ENCODE data around the gene MRPL47.
"Not testable (repeated sequence)": the region's sequence is repeated elsewhere in the genome, so short reads cannot be mapped to it uniquely, and the experiment has no call there.

Gene MRPL47

DNA sequence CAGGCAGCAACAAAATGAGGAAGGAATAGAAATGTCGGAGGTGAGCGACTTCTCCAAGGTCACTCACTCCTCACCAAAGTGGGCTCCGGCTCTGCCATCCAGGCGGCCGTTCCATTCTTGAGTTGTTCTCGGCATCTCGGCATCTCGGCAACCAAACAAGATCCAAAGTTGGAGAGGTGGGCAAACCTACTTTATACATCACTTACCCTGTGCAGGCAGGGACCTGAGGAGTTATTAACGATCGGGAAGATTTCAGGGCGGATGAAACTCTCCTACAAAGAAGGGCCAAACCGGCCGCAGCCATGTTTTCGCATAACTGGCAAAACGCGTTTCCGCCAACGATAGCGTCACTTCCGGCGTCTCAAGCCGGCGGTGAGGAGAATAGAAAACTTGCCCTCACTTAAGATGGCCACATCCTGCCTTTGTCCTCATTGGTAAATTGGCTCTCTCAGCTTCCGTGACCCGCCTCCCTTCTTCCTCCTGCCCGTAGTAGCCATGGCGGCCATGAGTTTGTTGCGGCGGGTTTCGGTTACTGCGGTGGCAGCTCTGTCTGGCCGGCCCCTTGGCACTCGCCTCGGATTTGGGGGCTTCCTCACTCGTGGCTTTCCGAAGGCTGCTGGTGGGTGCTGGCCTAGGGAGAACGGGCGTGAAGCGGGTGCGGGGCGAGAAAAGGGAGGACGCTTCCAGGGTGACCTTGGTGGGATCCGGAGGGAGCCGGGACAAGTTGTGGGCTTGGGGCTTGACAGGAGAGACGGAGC lies at the start of gene MRPL47, which contains the start of gene NDUFB5:
Gene MRPL47 (minus strand): TSS at position 318 of the 758 bp plus-strand sequence. CDS start 14 bp downstream, at position 304.
Gene NDUFB5 (plus strand): TSS at position 474 of the 758 bp plus-strand sequence. CDS start 22 bp downstream, at position 496.
- peak; percentile 89 for DNase-seq (ENCODE audit: low read depth)

DNA sequence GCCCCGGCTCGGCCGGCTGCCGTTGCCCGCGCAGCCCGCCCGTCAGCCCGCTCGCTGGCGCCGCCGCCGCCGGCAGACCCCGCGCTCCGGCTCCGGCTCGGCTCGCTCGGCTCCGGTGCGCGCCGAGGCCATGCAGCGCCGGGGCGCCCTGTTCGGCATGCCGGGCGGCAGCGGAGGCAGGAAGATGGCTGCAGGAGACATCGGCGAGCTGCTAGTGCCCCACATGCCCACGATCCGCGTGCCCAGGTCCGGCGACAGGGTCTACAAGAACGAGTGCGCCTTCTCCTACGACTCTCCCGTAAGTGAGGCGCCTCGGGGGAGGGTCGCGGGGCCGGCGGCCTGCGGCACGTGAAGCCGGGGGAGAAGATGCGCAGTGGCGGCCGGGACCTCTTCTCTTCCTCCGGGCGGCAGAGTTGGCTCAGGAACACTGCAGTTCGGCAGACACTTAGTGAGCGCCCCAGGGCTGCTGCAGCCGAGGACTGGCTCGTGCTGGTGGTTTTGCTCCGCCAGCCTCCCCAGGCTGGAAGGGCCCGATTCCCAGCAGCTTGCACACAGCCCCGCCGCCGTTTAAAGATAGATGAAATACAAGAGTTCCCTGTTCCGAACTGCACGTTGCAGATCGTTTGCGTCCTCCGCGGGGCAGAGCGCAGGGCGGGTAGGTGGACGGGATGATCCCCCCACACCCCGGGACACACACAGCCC lies 48.8 kb upstream of the MRPL47 start:
- DNase-seq (ENCODE audit: low read depth): peak; percentile 49

DNA sequence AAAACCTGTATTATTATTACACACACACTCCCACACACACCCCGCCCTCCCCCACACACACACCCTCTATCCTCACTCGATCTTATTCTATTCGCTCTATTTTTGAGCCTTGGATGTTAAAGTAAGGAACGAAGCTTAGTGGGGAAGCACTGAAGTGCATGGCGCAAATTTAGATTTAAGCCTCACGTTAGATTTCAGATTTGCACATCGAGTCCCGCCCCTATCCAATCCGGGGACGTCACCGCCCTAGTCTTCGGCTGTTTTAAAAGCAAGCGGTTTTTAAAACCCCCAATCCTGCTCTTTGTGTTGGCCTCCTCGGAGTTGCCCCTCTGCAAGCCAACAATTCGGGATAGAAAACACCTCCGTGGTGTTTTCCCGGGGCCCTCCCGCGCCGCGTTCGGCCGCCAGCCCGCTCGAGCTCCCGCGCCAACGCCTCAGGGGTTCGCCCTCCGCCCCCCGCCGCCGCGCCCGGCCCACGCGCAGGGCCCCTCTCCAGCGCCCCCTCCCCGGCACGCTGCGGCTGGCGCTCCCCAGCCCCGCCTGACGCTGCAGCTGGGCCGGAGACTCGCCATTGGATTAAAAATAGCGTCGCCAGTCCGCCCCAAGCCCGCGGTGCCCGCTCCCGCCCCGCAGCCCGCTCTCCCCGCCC lies 48.1 kb upstream of the MRPL47 start, which contains the start of gene USP13:
Gene USP13 (plus strand): TSS at position 594 of the 649 bp plus-strand sequence. CDS start 186 bp downstream, outside the sequence.
- peak; percentile 47 for DNase-seq (ENCODE audit: low read depth)

DNA sequence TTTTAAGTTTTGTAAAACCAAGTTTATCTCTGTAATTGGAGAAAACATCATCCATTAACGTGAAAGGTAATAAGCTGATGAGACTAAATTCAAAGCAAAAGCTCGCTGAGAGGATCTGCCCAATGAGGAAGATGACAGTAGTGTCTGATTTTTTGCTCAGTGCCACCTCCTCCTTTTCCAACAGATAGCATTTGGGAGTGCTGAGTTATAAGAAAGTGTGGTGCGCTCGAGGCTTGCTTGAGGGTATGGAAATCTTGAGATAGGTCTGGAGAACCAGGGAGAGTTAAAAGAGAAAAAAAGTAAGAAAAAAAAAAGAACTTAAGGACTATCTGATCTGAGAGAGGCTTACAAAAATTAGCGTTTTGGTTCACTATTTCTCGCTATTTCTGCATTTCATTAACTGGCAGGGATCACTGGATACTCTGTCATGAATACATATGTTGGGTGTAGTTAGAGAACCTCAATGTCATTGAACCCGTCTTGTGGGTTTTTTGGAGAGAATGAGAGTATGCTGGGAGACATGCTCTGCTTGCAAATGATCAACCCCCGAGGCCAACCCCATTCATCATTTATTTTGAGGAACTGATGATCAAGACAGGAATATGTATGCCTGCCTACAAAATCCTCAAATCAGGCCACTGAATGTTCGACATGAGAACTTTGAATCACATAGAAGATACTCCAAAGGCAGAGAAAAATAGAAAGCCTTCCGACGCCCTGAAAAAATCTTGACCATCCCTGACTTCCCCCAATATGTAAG lies 47.4 kb upstream of the MRPL47 start:
- no peak for DNase-seq (ENCODE audit: low read depth)

DNA sequence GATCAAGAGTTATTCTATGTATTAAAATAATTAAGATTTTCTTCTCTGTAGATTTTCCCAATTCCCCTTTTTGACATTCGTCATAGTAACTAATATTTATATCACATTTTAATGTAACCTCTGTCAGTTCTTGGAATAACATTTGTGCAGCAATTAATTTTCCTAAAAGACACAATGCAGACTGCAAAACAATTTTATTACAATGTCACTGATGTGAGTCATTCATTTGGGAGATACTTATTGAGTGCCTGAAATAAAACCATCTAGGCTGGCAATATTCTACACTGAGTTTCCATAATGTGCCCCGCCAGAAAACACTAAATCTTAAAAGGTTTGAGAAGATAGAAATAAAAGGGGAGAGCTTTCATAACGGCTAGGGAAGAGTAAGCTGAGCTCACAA lies 41.7 kb upstream of the MRPL47 start:
- no peak for DNase-seq (ENCODE audit: low read depth)

DNA sequence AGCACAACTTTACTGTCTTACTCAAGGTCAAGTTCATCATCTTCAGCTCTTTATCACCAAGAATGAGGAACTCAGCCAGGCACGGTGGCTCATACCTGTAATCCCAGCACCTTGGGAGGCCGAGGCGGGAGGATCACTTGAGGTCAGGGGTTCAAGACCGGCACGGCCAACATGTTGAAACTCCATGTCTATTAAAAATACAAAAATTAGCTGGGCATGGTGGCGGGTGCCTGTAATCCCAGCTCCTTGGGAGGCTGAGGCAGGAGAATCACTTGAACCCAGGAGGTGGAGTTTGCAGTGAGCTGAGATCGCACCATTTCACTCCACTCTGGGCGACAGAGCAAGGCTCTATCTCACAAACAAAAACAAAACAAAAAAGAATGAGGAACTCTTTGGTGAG lies 39.4 kb upstream of the MRPL47 start:
- DNase-seq (ENCODE audit: low read depth): not testable (repeated sequence)

DNA sequence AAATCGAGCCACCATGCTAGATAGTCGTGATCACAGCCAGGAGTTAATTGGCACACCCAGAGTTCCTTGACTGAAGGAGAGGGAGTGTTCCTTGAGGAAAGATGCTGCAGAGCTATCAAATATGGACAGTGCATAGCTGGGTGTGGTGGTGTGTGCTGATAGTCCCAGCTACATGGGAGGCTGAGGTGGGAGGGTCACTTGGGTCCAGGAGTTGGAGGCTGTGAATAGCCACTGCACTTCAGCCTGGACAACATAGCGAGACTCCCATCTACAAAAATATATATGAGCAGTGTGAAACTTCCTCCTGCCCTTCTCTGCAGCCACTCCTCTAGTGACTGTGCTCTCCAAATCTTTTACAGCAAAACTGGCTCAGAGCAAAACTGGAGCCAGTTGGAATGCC lies 38.4 kb upstream of the MRPL47 start:
- DNase-seq (ENCODE audit: low read depth): no peak

DNA sequence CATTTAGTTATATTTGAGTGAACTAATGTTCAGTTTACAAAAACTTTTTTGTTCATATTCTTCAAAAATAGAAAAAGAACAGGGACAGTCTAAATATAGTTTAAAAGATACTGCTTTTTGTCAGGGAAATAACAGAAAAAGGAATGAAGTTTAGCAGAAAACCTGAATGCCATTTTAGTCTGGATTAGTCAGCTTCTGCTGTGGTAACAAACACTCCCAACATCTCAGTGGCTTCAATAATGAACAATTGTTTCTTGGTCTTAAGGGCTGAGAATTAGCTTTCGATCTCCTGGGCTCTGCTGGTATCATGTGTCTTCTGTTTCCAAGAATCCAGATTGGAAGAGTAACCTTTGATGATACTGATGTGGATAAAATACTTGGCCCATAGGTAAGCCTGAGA lies 36.0 kb upstream of the MRPL47 start:
- no peak for DNase-seq (ENCODE audit: low read depth)

DNA sequence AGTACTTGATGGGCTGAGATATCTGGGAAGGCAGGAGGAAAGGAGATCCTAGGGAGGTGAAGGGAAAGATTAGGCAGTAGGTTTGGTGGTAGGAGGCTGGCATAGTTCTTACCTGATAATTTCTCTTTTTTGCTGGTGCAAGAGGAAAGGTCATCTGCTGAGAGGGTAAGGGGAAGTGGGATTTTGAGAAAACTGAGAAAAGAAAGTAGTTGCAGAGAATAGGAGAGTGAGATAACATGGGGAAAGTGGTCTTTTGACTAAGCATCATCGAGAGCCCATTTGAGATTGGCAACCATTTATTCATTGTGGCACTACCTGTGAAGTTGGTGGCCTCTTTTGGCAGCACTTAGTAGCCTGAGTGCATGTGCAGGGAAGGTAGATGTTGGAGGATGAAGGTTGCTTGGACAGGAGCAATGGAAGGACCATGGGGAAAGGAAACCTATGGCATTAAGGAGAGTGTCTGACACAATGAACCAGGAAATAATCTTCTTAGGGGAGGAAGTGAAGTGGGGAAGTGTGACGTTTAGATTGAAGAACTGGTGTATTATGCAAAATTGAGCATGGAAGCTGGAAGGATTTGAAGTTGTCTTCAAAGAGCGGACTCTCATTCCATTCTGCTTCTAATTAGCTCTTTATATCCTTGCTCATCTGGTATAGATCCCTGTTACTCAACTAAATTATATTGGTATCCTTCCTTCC lies 26.5 kb upstream of the MRPL47 start:
- DNase-seq (ENCODE audit: low read depth): no peak

DNA sequence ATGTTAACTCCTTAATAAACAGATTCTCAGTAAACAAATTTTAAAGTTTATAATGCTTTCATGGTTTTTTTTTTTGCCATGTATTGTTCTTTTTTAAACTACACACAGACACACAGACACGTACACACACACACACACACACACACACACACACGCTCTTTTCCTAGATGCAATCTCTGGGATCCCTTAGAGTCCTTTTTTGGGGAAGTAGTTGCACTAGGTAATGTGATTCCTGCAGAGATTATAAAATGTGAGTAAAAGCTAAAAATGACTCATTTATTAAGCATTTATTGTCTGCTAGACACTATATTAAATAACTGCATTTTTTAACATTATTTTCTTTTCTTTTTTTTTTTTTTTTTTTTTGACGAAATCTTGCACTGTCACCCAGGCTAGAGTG lies 20.0 kb upstream of the MRPL47 start:
- no peak for DNase-seq (ENCODE audit: low read depth)

DNA sequence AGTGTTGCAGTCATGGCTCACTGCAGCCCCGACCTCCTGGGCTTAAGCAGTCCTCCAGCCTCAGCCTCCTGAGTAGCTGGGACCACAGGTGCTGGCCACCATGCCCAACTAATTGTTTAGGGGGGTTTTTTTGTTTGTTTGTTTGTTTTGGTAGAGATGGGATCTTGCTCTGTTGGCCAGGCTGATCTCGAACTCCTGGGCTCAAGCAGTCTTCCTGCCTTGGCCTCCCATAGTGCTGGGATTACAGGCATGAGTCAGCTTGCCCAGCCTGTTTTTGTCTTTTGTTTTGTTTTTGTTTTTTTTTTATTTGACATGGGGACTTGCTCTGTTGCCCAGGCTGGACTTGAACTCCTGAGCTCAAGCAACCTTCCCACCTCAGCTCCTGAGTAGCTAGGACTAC lies 17.6 kb upstream of the MRPL47 start:
- DNase-seq (ENCODE audit: low read depth): no peak

DNA sequence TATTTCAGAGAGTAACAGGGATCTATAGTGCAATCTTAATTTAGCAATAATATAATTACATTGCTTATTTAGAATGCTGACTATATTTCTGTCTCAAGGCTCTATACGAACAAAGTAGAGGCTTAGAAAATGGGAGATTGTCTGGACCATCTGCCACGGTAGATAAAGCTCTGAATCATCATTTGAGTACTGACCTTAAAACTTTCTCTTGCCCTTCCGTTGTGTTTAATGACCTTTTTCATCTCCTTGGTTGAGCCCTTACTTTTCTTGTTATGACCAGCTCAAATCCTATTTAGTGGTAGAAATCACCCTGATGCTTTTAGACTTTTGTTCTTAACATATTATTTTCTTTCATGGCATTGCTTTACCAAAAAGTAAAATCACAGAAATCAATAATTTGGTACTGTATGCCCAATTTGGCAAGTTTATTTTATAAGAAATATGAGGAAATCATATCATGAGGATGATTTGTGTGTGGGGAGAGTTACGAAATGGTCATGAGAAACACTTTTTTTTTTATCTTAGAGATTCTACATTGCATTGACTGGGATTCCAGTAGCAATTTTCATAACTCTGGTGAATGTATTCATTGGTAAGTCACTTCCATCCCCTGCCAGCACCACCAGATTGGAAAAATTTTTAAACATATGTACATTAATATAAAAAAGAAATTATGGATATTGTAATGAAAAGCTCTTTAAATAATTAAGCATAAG lies 11.2 kb upstream of the MRPL47 start:
- no peak for DNase-seq (ENCODE audit: low read depth)

DNA sequence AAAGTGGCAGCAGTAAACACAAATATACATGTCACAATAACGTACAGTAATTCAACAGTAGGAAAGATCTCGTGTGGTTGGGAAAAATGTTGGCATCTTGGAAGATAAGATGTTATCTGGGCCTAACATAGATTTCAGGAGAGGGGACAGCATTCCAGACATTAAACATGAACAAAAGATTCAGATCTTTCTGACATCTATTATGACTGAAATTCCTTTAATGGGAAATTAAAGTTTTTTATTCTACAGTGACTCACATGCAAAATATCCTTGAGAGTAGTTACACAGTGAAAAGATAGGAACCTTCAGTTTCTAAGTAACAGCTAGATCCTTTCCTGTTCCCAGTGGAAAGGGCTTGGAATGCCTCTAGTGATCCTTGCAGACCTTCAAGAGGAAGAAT lies 9.4 kb upstream of the MRPL47 start:
- no peak for DNase-seq (ENCODE audit: low read depth)

DNA sequence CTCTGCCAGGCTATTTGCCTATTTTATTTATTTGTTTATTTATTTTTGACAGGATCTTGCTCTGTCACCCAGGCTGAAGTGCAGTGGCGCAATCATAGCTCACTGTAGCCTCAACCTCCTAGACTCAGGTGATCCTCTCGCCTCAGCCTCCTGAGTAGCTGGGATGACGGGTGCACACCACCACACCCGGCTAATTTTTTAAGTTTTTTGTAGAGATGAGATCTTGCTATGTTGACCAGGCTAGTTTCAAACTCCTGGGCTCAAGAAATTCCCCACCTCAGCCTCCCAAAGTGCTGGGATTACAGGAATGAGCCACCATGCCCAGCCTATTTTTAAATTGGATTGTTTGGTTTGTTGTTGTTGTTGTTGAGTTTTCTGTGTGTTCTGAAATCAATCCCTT lies 5.6 kb upstream of the MRPL47 start:
- DNase-seq (ENCODE audit: low read depth): no peak

DNA sequence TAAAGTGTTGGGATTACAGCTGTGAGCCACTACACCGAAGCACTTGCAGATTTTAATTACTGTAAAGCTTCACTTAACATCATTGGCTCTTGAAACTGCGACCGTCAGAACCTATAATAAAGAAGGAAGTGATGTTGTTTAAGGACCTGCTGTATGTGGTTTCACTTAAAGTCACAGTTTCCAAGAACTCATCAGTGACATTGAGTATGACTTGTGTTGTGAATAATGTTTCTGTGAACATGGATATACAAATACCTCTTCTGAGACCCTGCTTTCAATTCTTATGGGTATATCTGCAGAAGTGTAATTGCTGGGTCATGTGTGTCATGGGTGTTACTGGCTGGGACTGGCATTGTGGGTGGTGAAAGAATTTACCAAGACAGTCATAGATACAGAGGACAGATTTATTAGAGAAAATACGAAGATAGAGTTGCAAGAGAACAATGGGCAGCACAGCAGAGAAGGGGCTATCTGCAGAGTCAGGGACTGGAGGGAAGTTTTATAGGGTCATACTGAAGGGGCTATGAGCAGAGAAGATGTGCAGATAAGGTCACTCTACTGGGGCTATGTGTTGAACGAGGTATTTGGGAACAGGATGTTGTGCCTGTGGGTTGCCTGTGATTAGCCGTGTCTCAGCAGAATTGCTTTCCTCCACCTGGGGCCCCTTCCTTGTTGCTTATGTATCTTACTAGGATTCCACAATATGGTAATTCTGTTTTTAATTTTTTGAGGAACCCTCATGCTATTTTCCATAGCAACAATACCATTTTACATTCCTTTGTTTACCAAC lies 4.7 kb upstream of the MRPL47 start:
- DNase-seq (ENCODE audit: low read depth): no peak

DNA sequence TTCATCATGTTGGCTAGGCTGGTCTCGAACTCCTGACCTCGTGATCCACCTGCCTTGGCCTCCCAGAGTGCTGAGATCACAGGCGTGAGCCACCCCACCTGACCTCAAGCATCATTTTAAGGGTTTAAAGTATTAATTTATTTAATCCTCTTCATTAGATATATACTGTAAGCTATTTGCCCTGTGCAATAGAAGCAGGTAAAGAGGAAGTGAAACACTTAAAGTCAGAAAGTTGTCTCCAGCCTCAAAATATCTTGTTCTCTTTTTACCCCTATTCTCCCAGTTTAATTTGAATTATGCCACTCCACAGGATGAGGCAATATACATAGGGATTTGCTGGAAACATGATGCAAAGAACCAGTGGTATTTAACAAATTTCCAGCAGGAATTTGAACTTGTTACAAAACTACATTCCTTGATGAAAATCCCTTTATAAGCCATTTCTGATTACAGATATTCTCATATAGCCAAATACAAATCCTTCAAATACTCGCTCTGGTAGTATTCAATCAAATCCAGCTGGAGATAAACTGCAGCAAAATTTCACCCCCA lies 2.2 kb upstream of the MRPL47 start:
- DNase-seq (ENCODE audit: low read depth): no peak

DNA sequence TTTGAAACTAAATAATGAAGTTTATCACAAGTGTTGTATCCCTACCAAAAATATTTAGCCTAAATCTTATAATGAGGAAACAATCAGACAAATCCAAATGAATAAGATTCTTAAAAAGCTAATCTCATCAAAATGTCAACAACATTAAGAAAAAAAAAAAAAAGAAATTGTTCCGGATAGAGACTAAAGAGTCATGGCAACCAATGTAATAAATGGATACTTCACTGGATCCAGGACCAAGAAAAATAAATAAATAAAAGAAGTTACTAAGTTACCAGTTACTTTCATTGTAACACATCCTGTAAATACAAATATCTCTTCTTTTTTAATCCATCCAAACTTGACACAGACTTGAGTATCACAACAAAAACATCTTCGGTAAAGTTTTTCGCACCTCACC lies 607 bp downstream of the MRPL47 start:
- DNase-seq (ENCODE audit: low read depth): no peak

DNA sequence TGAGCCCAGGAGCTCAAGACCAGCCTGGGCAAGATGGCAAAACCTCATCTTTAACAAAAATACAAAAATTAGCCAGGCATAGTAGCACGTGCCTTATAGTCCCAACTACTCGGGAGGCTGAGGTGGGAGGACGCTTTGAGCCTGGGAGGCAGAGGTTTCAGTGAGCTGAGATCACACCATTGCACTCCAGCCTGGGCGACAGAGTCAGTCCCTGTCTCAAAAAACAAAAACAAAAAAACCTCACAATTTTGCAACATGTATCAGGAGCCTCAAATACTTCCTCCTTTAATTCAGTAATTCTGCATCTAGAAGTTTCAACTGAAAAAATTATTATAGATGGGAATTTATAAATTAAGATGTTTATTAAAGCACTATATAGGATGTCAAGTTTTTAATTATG lies 1.1 kb downstream of the MRPL47 start:
- no peak for DNase-seq (ENCODE audit: low read depth)

DNA sequence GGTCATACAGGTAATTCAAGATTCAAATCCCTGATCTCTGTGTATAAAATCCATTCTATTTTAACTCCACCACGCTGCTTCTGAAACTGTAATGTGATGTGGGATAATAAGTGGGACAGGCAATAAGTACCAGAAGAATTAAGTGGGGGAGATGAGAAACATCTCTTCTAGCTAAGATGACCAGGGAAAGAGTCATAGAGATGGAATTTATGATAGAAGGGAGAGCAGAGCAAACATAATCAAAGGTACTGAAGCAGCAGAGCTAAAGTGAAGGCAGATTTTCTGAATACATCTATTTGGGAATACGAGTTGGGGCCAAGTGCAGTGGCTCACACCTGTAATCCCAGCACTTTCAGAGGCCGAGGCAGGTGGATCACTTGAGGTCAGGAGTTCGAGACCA lies 4.9 kb downstream of the MRPL47 start:
- no peak for DNase-seq (ENCODE audit: low read depth)

DNA sequence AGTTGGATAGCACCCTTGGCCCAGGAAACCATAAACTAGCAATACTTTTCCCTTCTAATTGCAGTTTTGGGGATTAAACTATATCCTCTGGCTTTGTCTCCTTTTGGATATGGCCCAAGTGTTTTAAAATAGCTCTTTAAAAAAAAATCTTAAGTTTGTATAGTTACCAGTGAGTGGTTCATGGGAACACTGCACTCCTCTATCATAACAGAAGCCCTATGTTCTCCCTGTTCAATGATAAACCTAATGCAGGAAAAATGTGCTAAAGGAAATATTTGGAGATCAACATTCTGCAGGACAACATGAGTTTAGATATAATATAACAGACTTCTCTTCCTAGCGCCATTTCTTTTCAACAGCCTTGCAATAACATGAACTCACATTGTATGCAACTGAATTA lies 13.1 kb downstream of the MRPL47 start:
- DNase-seq (ENCODE audit: low read depth): no peak
